ENCODE data around the gene CALML3. TPM values are rescaled to one million over a fixed set of nuclear protein-coding genes. Genes with fewer than 3 reads are reported as not detected.
"Not testable (repeated sequence)": the region's sequence is repeated elsewhere in the genome, so short reads cannot be mapped to it uniquely, and the experiment has no call there.

Gene CALML3
- total RNA-seq, 1 experiment from 2014 or later, result not detected

DNA sequence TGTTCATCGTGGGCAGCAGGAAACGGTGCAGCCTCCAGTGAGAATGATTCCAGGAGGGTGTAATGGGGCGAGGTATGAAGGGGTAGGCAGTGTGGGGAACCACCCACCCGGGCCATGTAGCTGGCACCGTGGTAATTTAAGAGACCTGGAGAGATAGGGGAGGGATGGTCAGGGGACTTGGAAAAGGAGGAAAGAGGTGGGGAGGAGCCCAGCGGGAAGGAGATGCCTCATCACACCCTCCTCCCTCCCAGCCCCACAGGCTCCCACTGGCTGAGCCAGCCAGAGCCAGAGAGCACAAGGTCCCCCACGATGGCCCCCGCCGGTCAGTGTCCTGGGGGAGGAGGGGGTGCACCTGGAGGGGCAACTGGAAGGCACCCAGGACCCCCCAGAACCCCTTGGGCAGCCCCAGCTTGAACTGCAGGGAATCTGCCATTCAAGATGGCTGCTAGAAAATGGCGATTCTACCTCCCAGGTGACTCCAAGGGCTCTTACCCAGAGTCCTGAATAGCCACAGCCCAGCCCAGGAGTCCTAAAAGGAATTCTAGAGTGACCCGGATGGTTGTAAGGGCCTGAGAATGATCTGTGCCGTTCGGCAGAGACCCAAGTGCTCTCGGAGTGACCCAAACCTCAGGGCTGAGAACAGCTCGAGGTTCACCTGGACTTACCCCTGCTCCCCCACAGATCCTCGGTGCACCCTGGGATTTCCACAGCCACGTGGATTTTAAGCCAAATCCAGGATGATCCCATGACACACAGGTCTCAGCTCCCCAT lies 28.8 kb downstream of the CALML3 start:
- no peak for DNase-seq (ENCODE audit: low read depth)

DNA sequence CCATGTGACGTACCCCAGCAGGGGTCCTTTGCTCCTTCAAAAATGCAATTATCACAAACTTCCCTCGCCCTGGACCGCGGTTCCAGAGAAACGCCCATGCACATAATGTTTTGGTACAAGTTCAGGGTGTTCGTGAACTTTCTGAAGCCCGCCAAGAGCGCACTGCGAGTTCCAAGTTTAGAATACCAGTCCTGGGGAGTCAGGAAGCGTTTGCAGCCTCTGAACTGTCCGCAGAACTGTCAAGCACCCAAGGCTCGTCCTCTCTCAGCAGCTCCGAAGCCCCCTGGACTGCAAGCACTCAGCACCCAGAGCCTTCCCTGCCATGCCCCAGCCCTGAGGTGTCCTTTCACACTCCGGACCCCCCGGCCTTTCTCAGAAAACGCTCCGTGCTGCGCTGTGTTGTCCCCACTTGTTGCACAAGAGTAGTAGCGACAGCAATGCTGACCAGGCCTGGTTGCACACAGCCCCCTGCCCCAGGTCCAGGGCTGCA lies 30.3 kb downstream of the CALML3 start:
- DNase-seq (ENCODE audit: low read depth), result no peak

DNA sequence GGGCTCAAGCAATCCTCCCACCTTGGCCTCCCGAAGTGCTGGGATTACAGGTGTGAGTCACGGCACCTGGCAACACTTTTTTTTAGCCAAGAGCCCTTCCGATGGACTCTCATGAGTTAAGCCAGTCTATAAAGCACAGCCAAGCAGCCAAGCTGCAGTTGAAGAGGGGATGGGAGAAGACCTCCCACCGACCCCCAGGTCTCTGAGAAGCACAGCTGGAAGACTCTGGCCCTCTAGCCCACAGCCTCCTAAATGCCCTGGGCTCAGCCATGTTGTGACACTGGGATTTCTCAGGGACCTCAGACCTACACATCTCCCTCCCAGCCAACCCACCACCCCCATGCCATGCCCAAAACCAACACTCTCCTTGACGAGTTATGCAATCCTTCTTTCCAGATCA lies 31.1 kb downstream of the CALML3 start:
- DNase-seq (ENCODE audit: low read depth), result no peak

DNA sequence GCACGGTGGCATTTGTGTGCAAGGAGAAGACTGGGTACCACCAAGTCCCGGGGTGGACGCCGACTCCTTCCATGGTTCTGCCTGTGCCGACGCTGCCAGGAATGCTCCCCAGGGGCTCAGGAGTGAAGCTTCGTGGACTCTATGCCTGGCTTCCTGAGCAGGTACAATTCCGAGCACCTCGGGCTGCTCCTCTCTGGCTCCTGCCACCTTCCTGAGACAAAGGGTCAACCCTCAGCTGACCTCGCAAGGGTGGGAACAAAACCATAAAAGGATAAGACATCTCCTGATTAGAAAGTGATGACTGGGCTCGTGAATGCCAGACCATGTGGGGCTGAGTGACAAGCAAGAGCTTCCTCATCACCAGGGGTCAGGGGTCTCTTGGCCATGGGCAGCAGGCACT lies 31.8 kb downstream of the CALML3 start:
- no peak for DNase-seq (ENCODE audit: low read depth)

DNA sequence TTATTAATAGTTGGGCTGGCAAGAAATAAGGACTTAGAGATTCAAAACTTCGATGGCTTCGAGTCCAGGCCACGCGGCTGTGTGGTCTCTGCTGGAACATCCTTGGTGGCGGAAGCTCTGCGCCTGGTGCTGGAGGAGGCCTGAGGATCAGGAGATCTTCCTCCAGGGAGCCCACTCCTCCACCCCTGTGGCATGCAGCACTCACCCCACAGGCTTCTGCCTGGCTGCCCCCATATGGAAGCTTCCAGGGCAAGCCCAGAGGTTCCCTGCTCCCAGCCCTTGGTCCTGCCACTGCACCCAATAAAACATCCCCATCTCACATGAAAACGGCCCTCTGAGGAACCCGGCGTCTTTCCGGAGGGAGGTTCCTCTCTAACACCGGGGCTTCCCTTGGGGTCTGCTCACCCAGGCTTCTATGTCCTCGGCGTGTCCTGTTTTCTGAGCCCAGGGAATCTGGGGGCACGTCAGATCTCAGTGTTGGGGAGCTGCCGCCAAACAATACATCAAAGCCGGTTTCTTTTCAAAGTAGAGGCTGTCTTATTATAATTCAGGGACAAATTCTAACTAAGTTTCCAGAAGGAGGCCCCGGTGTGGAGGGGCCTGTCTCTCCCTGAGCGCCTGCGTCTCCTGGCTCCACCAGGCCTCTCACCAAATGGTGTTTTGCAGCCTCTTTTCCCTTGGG lies 32.4 kb downstream of the CALML3 start:
- DNase-seq (ENCODE audit: low read depth), result no peak

DNA sequence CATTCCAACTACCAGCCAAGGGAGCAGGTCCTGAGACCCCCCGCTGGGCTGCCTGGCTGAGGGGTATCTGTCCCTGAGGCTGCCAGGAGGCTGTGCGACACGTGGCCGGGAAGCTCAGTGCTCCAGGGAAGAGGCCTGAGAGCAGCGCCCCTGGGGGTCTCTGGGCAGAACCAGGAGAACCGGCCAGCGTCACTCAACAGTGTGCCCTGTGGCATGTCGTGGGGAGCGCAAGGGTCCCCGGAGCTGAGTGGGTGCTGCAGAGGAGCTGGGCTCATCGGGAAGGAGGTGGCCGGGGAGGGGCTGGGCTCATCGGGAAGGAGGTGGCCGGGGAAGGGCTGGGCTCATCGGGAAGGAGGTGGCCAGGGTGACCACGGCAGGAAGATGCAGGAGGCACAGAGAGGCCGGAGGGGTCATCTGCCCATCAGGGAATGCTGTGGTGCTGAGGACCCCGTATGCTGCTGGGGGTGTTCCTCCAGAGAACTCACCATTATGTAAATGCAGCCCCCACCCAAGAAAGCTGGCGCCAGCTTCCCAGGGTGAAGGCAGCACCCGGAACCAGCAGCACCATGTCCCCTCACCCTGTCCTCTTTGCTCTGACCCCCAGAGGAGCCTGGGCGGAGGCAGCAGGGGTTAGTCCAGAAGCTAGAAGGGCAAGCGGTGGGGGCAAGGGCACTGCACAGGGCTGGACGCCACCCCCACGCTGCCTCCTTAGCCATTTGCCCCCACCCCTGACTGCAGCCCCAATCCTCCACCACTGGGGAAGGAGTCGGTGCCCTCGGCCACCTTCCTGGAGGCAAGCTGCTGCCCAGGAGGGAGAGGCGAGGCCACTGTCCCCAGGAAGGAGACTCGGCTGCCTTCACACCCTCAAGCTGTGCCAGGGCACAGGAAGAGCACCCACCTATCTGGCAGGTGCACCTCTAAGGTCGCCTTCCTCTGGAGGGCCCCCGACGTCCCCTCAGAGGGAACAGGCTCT lies 33.3 kb downstream of the CALML3 start:
- no peak for DNase-seq (ENCODE audit: low read depth)

DNA sequence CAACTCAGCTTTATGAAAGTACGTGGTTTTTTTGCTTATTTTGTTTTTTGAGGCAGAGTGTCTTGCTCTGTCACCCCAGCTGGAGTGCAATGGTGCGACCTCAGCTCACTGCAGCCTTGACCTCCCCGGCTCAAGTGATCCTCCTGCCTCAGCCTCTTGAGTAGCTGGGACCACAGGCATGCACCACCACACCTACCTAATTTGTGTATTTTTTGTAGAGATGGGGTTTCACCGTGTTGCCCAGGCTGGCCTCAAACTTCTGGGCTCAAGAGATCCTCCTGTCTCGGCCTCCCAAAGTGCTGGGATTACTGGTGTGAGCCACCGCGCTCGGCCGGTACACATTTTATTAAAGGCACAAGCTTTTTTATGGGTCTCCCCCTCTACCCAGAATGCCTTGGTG lies 34.3 kb downstream of the CALML3 start:
- DNase-seq (ENCODE audit: low read depth), result not testable (repeated sequence)

DNA sequence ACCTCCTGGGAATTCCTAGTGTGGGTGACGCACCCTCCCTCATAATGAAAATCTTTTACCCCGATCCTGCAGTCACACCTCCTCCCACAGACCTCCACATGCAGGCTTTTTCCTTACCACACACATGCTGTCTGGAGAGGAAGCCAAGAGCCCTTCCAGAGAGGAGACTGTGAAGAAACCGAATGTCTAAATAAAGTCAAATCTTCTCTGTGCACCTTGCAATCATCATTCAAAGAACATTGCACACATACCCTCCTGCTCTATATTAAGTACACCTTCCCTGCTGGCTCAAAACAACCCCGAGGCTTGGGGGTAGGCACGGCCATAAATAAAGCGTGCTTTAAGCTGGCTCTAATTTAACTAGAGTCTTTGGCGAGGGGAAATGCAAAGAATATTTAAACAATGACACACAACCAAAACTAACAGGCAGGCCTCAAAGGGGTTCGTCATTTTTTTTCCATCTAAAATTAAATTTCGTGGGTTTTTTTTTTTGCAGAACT lies 34.9 kb downstream of the CALML3 start:
- peak; percentile 94 for DNase-seq (ENCODE audit: low read depth)

DNA sequence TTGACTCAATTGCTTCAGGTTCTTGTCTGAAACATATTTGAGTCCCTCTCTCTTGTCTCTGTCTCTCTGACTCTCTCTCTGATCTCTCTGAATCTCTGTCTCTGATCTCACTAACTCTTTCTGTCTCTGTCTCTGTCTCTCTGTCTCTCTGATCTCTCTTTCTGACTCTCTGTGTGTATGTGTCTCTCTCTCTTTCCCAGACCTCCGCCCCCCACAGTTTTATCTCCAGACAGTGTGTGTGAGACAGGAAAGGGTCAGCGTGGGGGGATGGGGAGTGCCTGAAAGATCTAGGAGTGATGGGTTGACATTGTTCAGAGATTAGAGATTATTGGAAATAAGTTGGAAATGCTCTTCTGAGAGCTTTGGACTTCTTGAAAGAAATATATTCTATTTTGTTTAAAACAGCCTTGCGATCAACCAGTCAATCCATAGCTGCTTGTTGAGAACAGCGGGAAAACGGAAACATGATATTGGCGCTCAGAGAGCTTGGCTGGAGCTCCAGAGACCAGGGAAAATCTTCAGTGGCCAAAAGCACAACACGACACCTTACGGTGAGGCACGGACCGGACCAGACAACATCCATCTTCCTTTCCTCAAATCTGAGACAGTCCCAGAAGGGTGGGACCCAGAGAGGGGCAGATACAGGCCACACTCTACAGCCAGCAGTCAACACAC lies 35.5 kb downstream of the CALML3 start:
- DNase-seq (ENCODE audit: low read depth), result no peak

DNA sequence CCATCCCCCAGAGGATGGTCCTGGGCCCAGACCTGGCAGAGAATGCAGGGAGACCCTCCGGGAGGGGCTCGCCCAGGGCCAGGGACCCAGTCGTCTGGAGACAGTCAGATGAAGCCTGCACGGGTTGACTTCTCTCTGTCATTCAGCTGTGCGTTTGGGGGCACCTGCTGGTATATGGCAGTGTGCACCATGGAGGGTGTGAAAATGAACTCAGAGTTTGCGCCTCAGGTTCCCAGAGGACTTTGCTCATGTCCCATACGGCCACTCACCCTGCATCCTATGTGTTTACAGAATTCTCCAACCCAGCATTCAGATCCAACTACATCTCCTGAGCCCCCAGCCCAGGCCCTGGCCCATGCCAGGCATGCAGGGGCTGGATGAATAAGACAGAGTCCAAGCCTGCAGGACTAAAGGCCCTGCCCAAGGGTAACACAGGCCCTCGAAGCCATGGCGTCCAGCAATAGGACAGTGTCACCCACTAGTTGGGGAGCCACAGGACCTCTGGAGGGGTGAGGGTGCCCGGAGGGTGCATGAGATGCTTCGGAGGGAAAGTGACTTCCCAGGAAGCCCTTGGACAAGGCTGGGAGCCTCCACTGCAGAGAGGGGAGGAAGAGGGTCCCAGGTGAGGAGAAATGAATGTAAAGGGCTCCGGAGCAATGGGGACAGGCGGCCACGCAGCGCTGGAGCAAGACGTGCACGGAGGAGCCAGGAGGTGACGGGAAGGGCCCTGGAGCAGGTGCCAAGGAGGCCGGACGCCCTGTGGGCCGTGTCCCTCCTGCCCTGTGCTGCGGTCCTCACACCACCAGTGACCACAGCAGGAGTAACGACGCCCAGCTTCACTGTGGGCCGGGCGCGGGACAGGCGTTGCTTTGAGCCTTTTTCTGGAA lies 36.3 kb downstream of the CALML3 start:
- no peak for DNase-seq (ENCODE audit: low read depth)

DNA sequence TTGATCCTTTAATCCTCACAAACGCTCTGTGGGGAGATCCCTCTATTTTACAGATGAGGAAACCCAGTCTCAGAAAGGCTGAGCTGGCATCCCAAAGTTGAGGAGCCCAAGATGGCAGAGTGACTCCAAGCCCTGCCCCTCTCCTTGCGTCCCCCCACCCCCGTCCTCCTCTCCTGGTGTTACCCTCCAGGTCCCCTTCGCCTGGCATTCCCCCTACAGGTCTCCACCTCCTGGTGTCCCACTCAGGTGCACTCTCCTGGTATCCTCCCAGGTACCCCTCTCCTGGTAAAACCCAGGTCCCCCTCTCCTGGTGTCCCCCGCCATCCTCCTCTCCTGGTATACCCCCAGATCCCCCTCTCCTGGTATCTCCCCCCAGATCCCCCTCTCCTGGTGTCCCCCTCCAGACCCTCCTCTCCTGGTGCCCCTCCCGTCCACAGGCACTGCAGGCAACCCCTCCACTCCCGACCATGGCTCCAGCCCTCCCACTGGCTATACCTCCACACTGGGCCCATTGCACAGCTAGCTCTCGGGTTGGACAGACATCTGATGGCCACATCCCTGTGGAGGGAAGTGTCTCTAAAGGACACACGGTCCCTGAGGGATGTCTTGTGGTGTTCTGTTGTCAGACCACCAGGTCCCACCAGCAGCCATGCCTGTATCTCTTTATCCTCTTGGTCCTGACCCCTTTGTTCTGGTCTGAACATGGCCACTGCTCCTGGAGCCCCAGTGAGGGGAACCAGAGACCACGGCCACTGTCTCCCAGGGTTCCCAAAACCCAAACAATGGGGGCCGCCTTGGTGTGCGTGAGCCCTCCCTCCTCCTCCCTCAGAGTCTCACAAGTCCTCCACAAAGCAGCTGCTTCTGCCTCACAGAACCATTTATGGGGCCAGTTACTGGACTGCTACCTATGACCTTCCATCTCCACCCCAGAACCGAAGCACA lies 37.2 kb downstream of the CALML3 start:
- DNase-seq (ENCODE audit: low read depth), result no peak

DNA sequence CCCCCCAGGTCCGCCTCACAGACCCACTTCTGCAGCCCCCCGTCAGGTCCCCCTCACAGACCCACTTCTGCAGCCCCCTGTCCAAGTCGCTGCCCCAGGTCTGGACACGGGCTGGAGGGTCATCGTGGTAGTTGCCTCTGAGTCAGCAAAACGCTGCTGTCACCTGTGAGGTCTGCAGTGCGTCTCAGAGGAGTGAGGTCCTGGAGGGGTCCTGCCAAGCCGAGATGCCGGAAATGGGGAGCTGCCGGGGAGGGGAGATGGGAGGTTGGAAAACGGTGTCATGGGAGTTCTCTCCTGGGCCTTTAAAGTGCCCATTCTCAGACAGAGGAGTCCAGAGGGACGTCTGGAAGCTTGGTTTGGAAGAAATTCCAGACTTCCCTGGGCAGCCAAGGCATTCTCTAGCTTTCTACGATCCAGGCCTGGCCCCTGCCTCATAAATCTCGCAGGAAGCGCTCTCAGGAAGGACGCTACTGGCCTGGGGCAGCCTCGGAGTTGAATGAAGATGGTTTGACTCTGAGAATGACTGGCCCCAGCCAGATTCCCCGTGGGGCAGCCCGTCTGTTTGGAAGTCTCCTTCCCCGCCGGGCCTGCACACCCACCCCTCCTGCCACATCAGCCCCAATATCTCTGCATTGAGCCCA lies 38.7 kb downstream of the CALML3 start:
- DNase-seq (ENCODE audit: low read depth), result peak; percentile 95

DNA sequence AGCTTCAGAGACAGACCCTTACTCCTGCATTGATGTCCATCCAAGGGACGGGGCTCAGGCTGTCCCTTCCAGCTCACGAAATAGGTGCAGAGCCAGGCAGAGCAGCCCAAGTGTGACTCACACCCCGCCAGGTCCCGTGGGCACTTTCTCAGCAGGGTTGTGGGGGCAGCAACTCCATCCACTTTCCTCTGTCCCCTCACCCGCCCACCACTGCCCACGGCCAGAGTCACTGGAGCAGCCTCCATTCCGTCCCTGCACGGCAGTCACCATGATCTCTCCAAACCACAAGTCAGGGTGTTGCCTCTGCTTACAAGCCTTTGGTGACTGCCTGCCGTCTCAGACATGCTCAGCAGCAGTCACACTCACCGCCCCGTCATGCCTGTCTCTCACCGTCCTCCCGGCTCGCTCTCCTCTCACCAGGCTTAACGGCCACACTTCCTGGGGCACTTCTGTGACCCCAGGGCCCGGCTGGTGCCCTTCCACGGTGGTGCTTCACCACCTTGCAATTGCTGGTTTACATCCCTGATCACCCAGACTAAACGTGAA lies 39.3 kb downstream of the CALML3 start:
- DNase-seq (ENCODE audit: low read depth), result peak; percentile 98

DNA sequence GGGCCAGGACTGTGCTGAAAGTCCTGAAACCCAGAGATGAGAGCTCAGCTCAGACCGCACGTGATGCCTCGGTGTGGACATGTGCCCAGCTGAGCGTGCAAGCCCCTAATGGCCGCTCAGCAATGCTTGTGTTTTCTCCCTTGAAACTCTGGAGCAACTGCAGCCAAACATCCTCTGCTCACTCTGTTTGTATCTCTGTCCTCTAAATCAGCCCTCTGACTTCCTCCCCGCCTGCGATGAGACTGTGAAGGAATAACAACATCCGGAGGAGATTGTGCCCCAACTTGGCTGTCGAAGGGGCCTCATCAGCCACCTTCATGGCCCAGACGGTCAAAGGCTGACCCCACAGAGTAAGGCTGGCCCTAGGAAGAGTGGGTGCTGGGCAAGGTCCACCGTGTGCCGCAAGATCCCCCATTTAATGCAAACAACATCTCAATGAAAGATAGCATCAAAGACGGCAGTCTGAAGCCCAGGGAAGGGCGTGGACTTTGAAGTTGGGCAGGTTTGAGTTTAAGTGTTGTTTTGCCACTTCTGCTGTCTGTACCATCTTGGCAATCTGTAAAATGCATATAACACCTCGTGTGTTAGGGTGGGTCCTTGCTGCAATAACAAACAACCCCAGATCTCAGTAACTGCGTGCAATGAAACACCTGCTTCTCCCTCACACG lies 39.9 kb downstream of the CALML3 start:
- DNase-seq (ENCODE audit: low read depth), result no peak

DNA sequence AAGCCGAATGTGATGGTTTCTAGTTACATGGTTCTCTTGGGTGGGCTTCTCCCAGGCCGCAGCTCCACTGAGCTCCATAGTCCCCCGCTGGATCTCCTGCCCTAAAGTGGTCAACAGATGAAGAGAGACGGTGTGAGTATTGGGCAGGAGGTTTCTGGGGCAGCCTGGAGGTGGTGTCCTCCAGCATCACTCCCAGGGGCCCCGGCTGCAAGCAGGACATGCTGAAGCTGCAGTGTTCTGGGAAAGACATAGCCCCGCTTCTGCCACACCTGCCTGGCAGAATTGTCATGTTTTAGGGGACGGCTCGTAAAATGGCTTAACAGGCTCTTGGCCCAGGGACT lies 40.4 kb downstream of the CALML3 start:
- no peak for DNase-seq (ENCODE audit: low read depth)

DNA sequence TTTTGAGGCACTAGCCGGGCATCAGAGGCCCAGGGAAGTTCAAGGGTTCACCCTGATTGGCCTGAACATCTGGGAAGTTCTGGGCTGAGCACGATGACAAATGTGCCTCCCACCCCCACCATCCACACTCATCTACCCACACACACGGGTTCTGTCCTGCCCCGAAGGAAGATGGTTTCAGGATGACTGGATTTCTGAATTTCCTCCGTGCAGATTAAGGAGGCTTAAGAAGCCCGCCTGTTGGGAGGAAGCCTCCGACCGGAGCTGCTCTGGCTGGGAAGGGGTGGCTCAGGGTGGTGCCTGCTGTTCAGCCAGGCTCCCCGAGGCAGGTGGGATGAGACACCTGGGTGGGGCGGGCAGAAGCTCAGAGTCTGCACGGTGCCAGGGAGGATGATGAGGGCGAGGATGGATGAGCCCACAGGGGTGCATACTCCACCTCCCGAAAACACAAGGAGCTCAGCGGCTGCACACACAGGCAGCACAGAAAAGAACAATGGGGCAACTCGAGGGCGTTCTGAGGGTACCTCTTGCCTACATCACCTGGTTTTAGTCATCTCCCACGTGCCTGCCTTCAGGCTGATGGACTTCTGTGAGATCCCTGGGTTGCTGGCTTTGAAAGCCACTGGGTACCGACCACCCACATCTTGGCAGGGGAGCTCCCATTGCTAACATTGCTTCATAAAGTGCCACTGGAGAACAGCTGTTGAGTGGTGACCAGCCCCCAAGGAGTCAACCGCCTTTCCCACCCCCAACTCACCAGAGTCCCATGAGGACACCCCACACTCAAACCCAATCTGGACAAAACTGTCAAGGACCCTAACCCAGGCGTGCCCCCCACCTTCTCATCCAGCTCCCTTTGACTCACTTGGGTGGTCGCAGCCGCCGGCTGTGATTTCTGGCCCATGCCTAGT lies 41.2 kb downstream of the CALML3 start:
- peak; percentile 99 for DNase-seq (ENCODE audit: low read depth)

DNA sequence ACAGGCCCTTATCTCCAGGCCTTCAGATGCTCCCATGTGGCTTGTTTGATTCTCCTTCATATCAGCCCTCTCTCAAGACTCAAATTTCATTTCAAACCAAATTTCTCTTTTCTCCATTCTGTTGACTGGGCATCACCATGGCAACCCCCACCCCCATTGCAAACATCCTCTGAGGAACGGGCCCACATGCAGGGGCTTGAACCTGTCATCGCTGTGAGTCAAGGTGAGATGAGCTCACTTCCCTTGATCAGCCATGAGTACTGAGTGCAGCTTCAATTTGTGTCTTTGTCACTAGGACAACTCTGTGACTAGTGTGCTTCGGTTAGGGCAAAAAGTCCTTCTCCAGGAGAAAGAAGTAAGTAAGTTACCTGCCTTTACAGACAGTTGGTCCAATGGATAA lies 41.9 kb downstream of the CALML3 start:
- DNase-seq (ENCODE audit: low read depth), result peak; percentile 60
